H9 (cell line): ENCODE data around the gene CAPN2. TPM values are rescaled to one million over a fixed set of nuclear protein-coding genes. Genes with fewer than 3 reads are reported as not detected.

Experiments used
- DNase-seq: peaks from one replicate; pipeline ENCODE4 v3.0.0-alpha.2; 2017
- H2AFZ ChIP-seq: one replicate; pipeline ENCODE4 v1.6.1; 2013; ENCODE audit warnings: mild to moderate bottlenecking, low read length, control low read depth, moderate library complexity
- H2AK5ac ChIP-seq: 2 replicates; pipeline ENCODE4 v1.6.1; 2013; ENCODE audit warnings: low read length, control low read depth, mixed read lengths; ENCODE audit not compliant: insufficient read length
- H2BK120ac ChIP-seq: one replicate; pipeline ENCODE4 v1.6.1; 2013; ENCODE audit warnings: low read depth, mild to moderate bottlenecking, low read length, control low read depth, inconsistent platforms; ENCODE audit not compliant: poor library complexity, severe bottlenecking
- H2BK12ac ChIP-seq: 2 replicates; pipeline ENCODE4 v1.6.1; 2013; ENCODE audit warnings: low read length, control low read depth, mixed read lengths, low read depth; ENCODE audit not compliant: insufficient read length
- H2BK15ac ChIP-seq: 2 replicates; pipeline ENCODE4 v1.6.1; 2013; ENCODE audit warnings: low read depth, low read length, control low read depth
- H2BK20ac ChIP-seq: one replicate; pipeline ENCODE4 v1.6.1; 2013; ENCODE audit warnings: low read depth, mild to moderate bottlenecking, low read length, control low read depth, inconsistent platforms; ENCODE audit not compliant: poor library complexity, severe bottlenecking
- H2BK5ac ChIP-seq: 2 replicates; pipeline ENCODE4 v1.6.1; 2013; ENCODE audit warnings: low read length, control low read depth, mixed read lengths; ENCODE audit not compliant: insufficient read length
- H3K14ac ChIP-seq: 2 replicates; pipeline ENCODE4 v1.6.1; 2013; ENCODE audit warnings: low read length, control low read depth; ENCODE audit not compliant: insufficient read depth
- H3K18ac ChIP-seq: 2 replicates; pipeline ENCODE4 v1.6.1; 2013; ENCODE audit warnings: low read depth, mild to moderate bottlenecking, mixed read lengths, low read length, control low read depth; ENCODE audit not compliant: insufficient read length
- H3K23ac ChIP-seq: 2 replicates; pipeline ENCODE4 v1.6.1; 2013; ENCODE audit warnings: low read length, control low read depth, mixed read lengths, low read depth; ENCODE audit not compliant: insufficient read length
- H3K23me2 ChIP-seq: 2 replicates; pipeline ENCODE4 v1.6.1; 2013; ENCODE audit warnings: low read depth, mild to moderate bottlenecking, mixed read lengths, low read length, control low read depth; ENCODE audit not compliant: insufficient read length, poor library complexity, severe bottlenecking
- H3K27ac ChIP-seq: 2 replicates; pipeline ENCODE4 v1.5.1; 2013; ENCODE audit warnings: low read length, control low read depth, mixed read lengths, low read depth; ENCODE audit not compliant: insufficient read length
- H3K27me3 ChIP-seq: 2 replicates; pipeline ENCODE4 v1.6.1; 2013; ENCODE audit warnings: low read length, control low read depth, inconsistent platforms; ENCODE audit not compliant: insufficient read depth
- H3K4ac ChIP-seq: 2 replicates; pipeline ENCODE4 v1.6.1; 2013; ENCODE audit warnings: low read depth, mild to moderate bottlenecking, control low read depth, inconsistent platforms, low read length, moderate library complexity
- H3K4me1 ChIP-seq: 2 replicates; pipeline ENCODE4 v1.6.1; 2013; ENCODE audit warnings: low read length, control low read depth, inconsistent platforms; ENCODE audit not compliant: insufficient read depth
- H3K4me2 ChIP-seq: 2 replicates; pipeline ENCODE4 v1.6.1; 2013; ENCODE audit warnings: low read length, control low read depth, mixed read lengths; ENCODE audit not compliant: insufficient read length, insufficient read depth
- H3K56ac ChIP-seq: 2 replicates; pipeline ENCODE4 v1.6.1; 2013; ENCODE audit warnings: low read depth, mild to moderate bottlenecking, mixed read lengths, low read length, control low read depth; ENCODE audit not compliant: insufficient read length
- H3K79me1 ChIP-seq: 2 replicates; pipeline ENCODE4 v1.6.1; 2013; ENCODE audit warnings: low read depth, mild to moderate bottlenecking, moderate library complexity, low read length, control low read depth, inconsistent platforms; ENCODE audit not compliant: insufficient read depth, poor library complexity, severe bottlenecking
- H3K79me2 ChIP-seq: 2 replicates; pipeline ENCODE4 v1.6.1; 2013; ENCODE audit warnings: low read length, control low read depth, inconsistent platforms; ENCODE audit not compliant: insufficient read depth
- H3K9ac ChIP-seq: 2 replicates; pipeline ENCODE4 v1.6.1; 2013; ENCODE audit warnings: low read length, control low read depth, mixed read lengths; ENCODE audit not compliant: insufficient read length; ENCODE audit errors: extremely low read depth
- H3K9me3 ChIP-seq: one replicate; pipeline ENCODE4 v1.6.1; 2013; ENCODE audit warnings: low read depth, low read length, inconsistent platforms; ENCODE audit not compliant: control insufficient read depth
- H3T11ph ChIP-seq: one replicate; pipeline ENCODE4 v1.6.1; 2013; ENCODE audit warnings: mild to moderate bottlenecking, low read length, control low read depth, inconsistent platforms
- H4K20me1 ChIP-seq: one replicate; pipeline ENCODE4 v1.6.1; 2013; ENCODE audit not compliant: control insufficient read depth, insufficient read length, insufficient read depth
- H4K5ac ChIP-seq: 2 replicates; pipeline ENCODE4 v1.6.1; 2013; ENCODE audit warnings: low read depth, mild to moderate bottlenecking, mixed read lengths, low read length, control low read depth; ENCODE audit not compliant: insufficient read length
- H4K8ac ChIP-seq: replicated peaks from 2 replicates; pipeline ENCODE4 v1.6.1; 2013; ENCODE audit warnings: low read length, control low read depth, mixed read lengths, low read depth; ENCODE audit not compliant: insufficient read length
- H4K91ac ChIP-seq: 2 replicates; pipeline ENCODE4 v1.6.1; 2013; ENCODE audit warnings: low read depth, mild to moderate bottlenecking, moderate library complexity, mixed read lengths, low read length, control low read depth; ENCODE audit not compliant: insufficient read length
- H3K27ac Mint-ChIP-seq, 3 experiments: 2 replicates in 2 of 3; 3 replicates in 1 of 3; pipeline ENCODE4 v1.8.0; 2020 to 2021; ENCODE audit warnings: mixed read lengths in 3 of 3, mild to moderate bottlenecking in 1 of 3, moderate library complexity in 1 of 3
- H3K27me3 Mint-ChIP-seq: 2 replicates; pipeline ENCODE4 v1.8.0; 2021; ENCODE audit warnings: low read depth, mild to moderate bottlenecking, moderate library complexity, mixed read lengths
- H3K36me3 Mint-ChIP-seq, 3 experiments: 2 replicates in 2 of 3; 3 replicates in 1 of 3; pipeline ENCODE4 v1.8.0; 2020 to 2021; ENCODE audit warnings: low read depth in 3 of 3, mixed read lengths in 3 of 3; ENCODE audit not compliant: insufficient read depth in 1 of 3
- H3K4me1 Mint-ChIP-seq, 2 experiments: 2 replicates each; pipeline ENCODE4 v1.8.0; 2020; ENCODE audit warnings: mixed read lengths in 2 of 2
- H3K4me3 Mint-ChIP-seq, 2 experiments: 2 replicates in 1 of 2; 3 replicates in 1 of 2; pipeline ENCODE4 v1.8.0; 2020 to 2021; ENCODE audit warnings: mild to moderate bottlenecking in 2 of 2, mixed read lengths in 2 of 2, moderate library complexity in 1 of 2
- H3K9me3 Mint-ChIP-seq, 2 experiments: 2 replicates in 1 of 2; 3 replicates in 1 of 2; pipeline ENCODE4 v1.8.0; 2020; ENCODE audit warnings: mild to moderate bottlenecking in 2 of 2, mixed read lengths in 2 of 2, moderate library complexity in 1 of 2
- CTCF ChIP-seq: fragments of 200-600 bp; sonication (generic); conservative IDR thresholded peaks from 3 replicates; pipeline ENCODE4 v1.8.0; 2021; ENCODE audit warnings: antibody characterized with exemption, mild to moderate bottlenecking
- WGBS: extraction: QIAGEN DNeasy Blood & Tissue Kit; methylation state at CpG from one replicate; pipeline ENCODE4 v1.1.7; 2013; ENCODE audit warnings: missing lambda C conversion rate, low lambda C conversion rate, mixed read lengths; ENCODE audit not compliant: insufficient read length; ENCODE audit errors: extremely low coverage; 5-methylcytosine and 5-hydroxymethylcytosine counted together
- total RNA-seq: library from RNA; stranded (reverse); gene quantifications from 2 replicates; pipeline ENCODE4 v1.2.1, GENCODE V29; 2021

The CAPN2 gene
- total RNA-seq, 1 experiment from 2014 or later, result 32.2 TPM

DNA sequence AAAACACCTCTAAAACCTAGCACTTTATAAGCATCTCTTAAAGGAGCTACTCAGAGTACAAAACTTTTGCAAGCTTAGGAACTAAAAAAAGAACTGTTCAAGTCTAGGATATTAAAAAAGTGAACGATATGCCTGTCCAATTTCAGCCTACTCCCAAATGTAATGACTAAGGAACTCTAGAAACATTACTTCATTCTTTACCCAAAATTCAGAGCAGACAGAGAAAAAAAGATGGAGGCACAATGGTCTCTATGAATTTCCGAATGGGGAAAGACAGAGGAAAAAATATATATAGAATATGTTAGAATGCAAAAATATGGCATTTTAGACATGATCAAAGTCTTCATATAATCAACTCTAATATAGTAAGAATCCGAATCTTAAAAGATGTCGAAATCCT is 72.2 kb downstream of the CAPN2 start:
- no peak overlapping the region for H2AK5ac ChIP-seq
- no peak for TF ChIP-seq CTCF
- no peak overlapping the region for H3K4ac ChIP-seq
- no peaks in the 10 kb centered on the region for H3K4me1 Mint-ChIP-seq
- no peak for DNase-seq
- no peak overlapping the region for H2BK20ac ChIP-seq
- H2AFZ ChIP-seq, result no peak overlapping the region
- no peak overlapping the region for H4K5ac ChIP-seq
- no peak overlapping the region for H3T11ph ChIP-seq
- no peak overlapping the region for H3K56ac ChIP-seq
- no peak overlapping the region for H3K14ac ChIP-seq
- no peak overlapping the region for H2BK120ac ChIP-seq
- no peaks in the 10 kb centered on the region for H3K4me1 ChIP-seq
- H3K9me3 Mint-ChIP-seq, result no peaks in the 10 kb centered on the region
- H4K91ac ChIP-seq, result no peak overlapping the region
- H3K4me3 Mint-ChIP-seq, result no peak overlapping the region
- no peak overlapping the region for H2BK15ac ChIP-seq
- no peaks in the 10 kb centered on the region for H3K79me1 ChIP-seq
- WGBS, result no CpG with 5 or more reads among the region's 4 CpGs
- H3K23me2 ChIP-seq, result no peaks in the 10 kb centered on the region
- no peaks in the 10 kb centered on the region for H3K27me3 ChIP-seq
- no peaks in the 10 kb centered on the region for H4K20me1 ChIP-seq
- no peak overlapping the region for H3K4me2 ChIP-seq
- H2BK5ac ChIP-seq, result no peak overlapping the region
- no peak overlapping the region for H3K18ac ChIP-seq
- H3K9me3 ChIP-seq, result no peaks in the 10 kb centered on the region
- H3K23ac ChIP-seq, result no peak overlapping the region
- no peak overlapping the region for H3K27ac ChIP-seq
- no peaks in the 10 kb centered on the region for H3K79me2 ChIP-seq
- no peak overlapping the region for H2BK12ac ChIP-seq
- H3K27ac Mint-ChIP-seq, result no peak overlapping the region
- peaks cover 16 to 71% (median 68%) of the 10 kb centered on the region in 3 experiments; a peak in 6 of 7 replicates for H3K36me3 Mint-ChIP-seq
- H3K9ac ChIP-seq, result no peak overlapping the region
- no peak overlapping the region for H4K8ac ChIP-seq
- no peaks in the 10 kb centered on the region for H3K27me3 Mint-ChIP-seq
